Esophagus muscularis mucosa (tissue), 4 donors: ENCODE data around the gene PDE4D.

Experiments
- CTCF ChIP-seq, 3 experiments: fragments of 200-600 bp in 2 of 3; fragments of 450-650 bp in 1 of 3; sonication (generic) in 2 of 3; IDR thresholded peaks; one replicate each; pipeline ENCODE4 v1.5.1; 2017 to 2019; ENCODE audit warnings: antibody characterized with exemption in 3 of 3, mild to moderate bottlenecking in 2 of 3, moderate library complexity in 1 of 3
- EP300 ChIP-seq: sonication (generic); formaldehyde crosslinking; IDR thresholded peaks from one replicate; pipeline ENCODE4 v1.6.1; 2017; ENCODE audit warnings: antibody characterized with exemption
- POLR2A ChIP-seq: fragments of 450-650 bp; IDR thresholded peaks from one replicate; pipeline ENCODE4 v1.6.1; 2017; ENCODE audit warnings: antibody characterized with exemption, moderate library complexity, mild to moderate bottlenecking, low read depth
- POLR2AphosphoS5 ChIP-seq, 2 donors: sonication (generic); formaldehyde crosslinking; IDR thresholded peaks; one replicate each; pipeline ENCODE4 v1.6.1; 2017; ENCODE audit warnings: antibody characterized with exemption in 2 of 2

DNA sequence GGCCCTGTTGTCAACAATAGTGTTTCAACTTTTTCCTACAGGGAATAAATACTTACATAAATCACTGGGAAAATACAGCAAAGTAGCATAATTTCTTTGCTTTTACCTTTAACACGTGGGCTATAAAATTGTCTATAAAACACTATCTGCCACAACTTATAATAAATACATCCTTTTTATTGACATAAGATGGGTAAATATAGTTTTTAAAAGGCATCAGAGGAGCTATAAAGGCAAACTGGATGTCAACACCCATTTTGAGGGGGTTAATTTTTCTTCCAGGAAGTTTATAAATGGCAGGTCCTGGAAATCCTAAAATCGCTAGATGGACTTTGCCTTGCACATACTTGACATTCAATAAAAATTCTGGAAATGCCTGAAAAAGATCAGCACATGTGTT lies 358.0 kb downstream of the PDE4D start:
- TF ChIP-seq POLR2A, result no peak
- no peak for TF ChIP-seq CTCF (IDR thresholded peaks at IDR 0.05)
- no peak for TF ChIP-seq POLR2AphosphoS5 (IDR thresholded peaks at IDR 0.05)
- no peak for TF ChIP-seq EP300
